SH-SY5Y (cell line): ENCODE data around the gene BAX.

ENCODE experiments used
- GATA2 ChIP-seq: IDR thresholded peaks from 2 replicates; pipeline ENCODE4 v1.6.1; 2011; ENCODE audit warnings: mild to moderate bottlenecking, low read depth, low read length
- GATA3 ChIP-seq: IDR thresholded peaks from 2 replicates; pipeline ENCODE4 v1.6.1; 2011; ENCODE audit warnings: low read depth, mild to moderate bottlenecking, low read length, moderate library complexity

GRCh38 chr19:48921721-48922500, 32.8 kb upstream of the BAX start:
- TF ChIP-seq GATA2 (no peak), GATA3 (no peak)
